Activated naive CD8-positive, alpha-beta T cell (primary cell): Measurements from ENCODE around the gene LRP1B.

Experiments used
- H3K27ac Mint-ChIP-seq: one replicate; pipeline ENCODE4 v1.8.0; 2021; ENCODE audit warnings: mixed read lengths
- H3K27me3 Mint-ChIP-seq: one replicate; pipeline ENCODE4 v1.8.0; 2021; ENCODE audit warnings: mixed read lengths
- H3K36me3 Mint-ChIP-seq: one replicate; pipeline ENCODE4 v1.8.0; 2021; ENCODE audit warnings: mixed read lengths
- H3K4me1 Mint-ChIP-seq: one replicate; pipeline ENCODE4 v1.8.0; 2021; ENCODE audit warnings: low read depth, mixed read lengths
- H3K4me3 Mint-ChIP-seq: one replicate; pipeline ENCODE4 v1.8.0; 2021; ENCODE audit warnings: mild to moderate bottlenecking, mixed read lengths
- H3K9me3 Mint-ChIP-seq: one replicate; pipeline ENCODE4 v1.8.0; 2021; ENCODE audit warnings: low read depth, mixed read lengths

Gene LRP1B

DNA sequence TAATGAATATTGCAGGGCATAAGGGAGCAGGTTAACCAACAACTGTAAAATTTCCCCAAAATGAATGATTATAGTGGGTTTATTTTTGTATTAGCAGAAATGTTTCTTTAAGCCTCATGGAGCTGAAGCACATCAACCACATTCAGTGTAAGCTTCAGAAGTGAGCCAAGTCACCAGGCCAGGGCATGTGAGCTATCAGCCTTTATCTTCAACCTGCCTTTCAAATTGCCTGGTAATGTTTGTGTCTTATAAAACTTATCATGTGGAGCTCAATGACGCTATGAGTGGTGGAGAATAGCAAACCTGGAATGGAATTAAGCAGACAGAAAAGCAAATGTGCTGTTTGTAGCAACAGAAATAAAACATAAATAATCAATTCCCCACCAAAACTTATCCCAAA is 1068.4 kb downstream of the LRP1B start:
- H3K4me3 Mint-ChIP-seq, result no peak overlapping the region
- no peak overlapping the region for H3K27ac Mint-ChIP-seq
- peaks cover 12% of the 10 kb centered on the region for H3K9me3 Mint-ChIP-seq
- H3K36me3 Mint-ChIP-seq, result no peaks in the 10 kb centered on the region
- no peaks in the 10 kb centered on the region for H3K4me1 Mint-ChIP-seq
- H3K27me3 Mint-ChIP-seq, result no peaks in the 10 kb centered on the region

DNA sequence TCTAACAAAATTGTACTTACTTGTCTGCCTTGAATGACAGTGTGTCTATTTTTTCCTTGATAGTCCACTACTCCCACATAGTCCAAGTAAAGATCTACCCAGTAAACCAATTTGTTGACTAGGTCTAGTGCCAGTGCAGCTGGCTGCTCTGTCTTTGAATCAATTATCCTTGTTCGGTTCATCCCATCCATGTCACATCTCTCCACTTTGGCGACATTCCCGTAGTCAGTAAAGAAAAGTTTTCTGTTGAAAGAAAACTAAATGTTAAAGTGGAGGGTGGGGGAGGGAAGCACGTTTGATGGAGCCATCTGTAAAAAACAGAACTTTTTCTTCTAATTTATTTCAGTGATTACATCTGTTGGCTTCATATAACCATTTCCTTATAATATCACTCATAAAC is 1068.8 kb downstream of the LRP1B start:
- no peak overlapping the region for H3K4me3 Mint-ChIP-seq
- no peaks in the 10 kb centered on the region for H3K4me1 Mint-ChIP-seq
- H3K9me3 Mint-ChIP-seq, result peaks cover 12% of the 10 kb centered on the region
- no peak overlapping the region for H3K27ac Mint-ChIP-seq
- H3K27me3 Mint-ChIP-seq, result no peaks in the 10 kb centered on the region
- H3K36me3 Mint-ChIP-seq, result no peaks in the 10 kb centered on the region

DNA sequence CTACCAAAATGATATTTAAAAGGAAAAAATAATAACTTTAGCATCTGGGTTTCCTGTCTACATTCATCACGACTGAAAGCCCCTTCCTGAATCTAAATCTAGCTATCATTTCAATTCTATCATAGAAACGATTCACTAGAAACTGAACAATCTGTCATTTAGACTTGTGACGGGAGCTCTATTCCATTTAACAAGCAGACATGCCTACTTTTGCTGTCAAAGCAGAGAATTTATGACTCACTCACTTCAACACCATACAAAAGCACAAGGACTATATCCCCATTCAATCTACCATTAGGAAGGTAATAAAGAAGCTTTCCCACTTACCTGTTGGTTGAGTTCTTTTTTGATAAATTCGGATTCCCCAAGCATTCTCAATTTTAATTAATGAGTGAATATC is 1072.3 kb downstream of the LRP1B start:
- H3K36me3 Mint-ChIP-seq, result no peaks in the 10 kb centered on the region
- no peak overlapping the region for H3K4me3 Mint-ChIP-seq
- no peaks in the 10 kb centered on the region for H3K4me1 Mint-ChIP-seq
- H3K9me3 Mint-ChIP-seq, result peaks cover 11% of the 10 kb centered on the region
- no peak overlapping the region for H3K27ac Mint-ChIP-seq
- H3K27me3 Mint-ChIP-seq, result no peaks in the 10 kb centered on the region

DNA sequence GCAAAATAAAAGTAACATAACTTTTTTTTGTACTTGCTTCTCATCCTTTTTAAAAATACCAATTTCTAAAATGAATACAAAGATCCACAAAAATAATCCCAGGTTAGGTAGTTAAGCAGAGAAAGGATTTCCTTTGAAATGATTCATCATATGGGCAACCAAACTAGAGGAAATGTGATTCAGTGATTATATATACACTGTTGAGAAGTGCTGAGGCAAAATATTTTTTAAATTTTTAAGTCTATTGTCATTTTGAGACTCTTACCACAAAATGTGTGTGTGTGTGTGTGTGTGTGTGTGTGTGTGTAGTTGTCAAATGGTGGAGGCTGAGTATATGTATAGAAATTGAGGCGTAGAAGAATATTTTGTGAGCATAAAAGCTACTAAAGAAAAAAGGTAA is 1075.3 kb downstream of the LRP1B start:
- peaks cover 7% of the 10 kb centered on the region for H3K9me3 Mint-ChIP-seq
- H3K27ac Mint-ChIP-seq, result no peak overlapping the region
- no peaks in the 10 kb centered on the region for H3K4me1 Mint-ChIP-seq
- H3K36me3 Mint-ChIP-seq, result no peaks in the 10 kb centered on the region
- H3K4me3 Mint-ChIP-seq, result no peak overlapping the region
- no peaks in the 10 kb centered on the region for H3K27me3 Mint-ChIP-seq

DNA sequence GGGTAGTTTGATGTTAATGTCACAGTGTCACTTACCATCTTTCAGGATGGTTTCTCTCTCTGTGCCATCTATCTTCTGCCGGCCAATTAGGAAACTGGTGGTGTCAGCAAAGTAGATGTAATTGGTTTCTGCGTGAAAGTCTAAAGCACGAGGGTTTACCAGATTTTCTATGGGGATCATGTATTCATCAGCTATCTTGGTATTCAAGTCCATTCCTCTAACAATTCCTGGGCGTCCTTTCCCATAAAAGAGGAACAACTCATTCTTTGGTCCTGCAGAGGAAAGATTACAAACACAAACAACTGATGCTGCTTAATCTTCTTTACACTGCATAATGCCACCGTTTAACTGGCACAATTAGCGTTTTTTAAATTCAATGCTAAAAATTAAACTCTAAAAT is 1081.9 kb downstream of the LRP1B start:
- H3K4me1 Mint-ChIP-seq, result no peaks in the 10 kb centered on the region
- no peaks in the 10 kb centered on the region for H3K27me3 Mint-ChIP-seq
- no peak overlapping the region for H3K4me3 Mint-ChIP-seq
- no peak overlapping the region for H3K27ac Mint-ChIP-seq
- peaks cover 16% of the 10 kb centered on the region for H3K9me3 Mint-ChIP-seq
- no peaks in the 10 kb centered on the region for H3K36me3 Mint-ChIP-seq

DNA sequence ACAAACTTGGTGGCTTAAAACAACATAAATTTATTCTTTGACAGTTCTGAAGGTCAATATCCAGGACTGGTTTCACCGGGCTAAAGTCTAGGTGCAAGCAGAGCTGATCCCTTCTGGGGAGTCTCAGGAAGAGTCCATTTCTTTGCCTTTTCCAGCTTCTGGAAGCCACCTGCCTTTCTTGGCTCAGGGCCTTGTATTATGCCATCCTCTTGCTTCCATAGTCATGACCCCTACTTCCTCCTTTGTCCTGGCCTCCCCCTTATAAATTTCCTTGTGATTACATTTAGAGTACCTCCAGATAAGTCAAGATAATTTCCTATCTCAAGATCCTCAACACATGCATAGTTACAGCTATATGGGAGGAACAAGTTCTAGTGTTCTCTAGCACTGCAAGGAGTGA is 1089.5 kb downstream of the LRP1B start:
- no peak overlapping the region for H3K27ac Mint-ChIP-seq
- H3K4me1 Mint-ChIP-seq, result no peaks in the 10 kb centered on the region
- H3K9me3 Mint-ChIP-seq, result peaks cover 14% of the 10 kb centered on the region
- no peak overlapping the region for H3K4me3 Mint-ChIP-seq
- H3K27me3 Mint-ChIP-seq, result no peaks in the 10 kb centered on the region
- H3K36me3 Mint-ChIP-seq, result no peaks in the 10 kb centered on the region

DNA sequence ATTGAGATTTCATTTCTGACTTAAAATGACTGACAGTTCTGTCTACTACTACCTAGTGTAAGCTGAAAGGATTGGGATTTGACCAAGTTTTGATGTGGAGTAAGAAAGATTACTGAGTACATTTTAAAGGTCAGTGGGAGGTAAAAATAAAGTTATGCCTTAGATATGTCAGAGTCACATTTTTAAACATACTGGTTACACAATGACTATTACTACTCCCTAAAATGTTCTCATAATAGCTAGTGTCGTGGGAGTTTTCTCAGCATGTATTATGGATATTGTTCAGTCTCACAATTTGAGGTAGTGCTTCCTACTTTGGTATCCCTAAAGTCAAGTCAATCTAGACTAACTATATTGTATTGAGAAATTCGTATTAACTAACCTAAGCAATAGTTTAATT is 1092.5 kb downstream of the LRP1B start:
- H3K27ac Mint-ChIP-seq, result no peak overlapping the region
- H3K9me3 Mint-ChIP-seq, result peaks cover 14% of the 10 kb centered on the region
- no peaks in the 10 kb centered on the region for H3K36me3 Mint-ChIP-seq
- H3K4me3 Mint-ChIP-seq, result no peak overlapping the region
- no peaks in the 10 kb centered on the region for H3K27me3 Mint-ChIP-seq
- H3K4me1 Mint-ChIP-seq, result no peaks in the 10 kb centered on the region

DNA sequence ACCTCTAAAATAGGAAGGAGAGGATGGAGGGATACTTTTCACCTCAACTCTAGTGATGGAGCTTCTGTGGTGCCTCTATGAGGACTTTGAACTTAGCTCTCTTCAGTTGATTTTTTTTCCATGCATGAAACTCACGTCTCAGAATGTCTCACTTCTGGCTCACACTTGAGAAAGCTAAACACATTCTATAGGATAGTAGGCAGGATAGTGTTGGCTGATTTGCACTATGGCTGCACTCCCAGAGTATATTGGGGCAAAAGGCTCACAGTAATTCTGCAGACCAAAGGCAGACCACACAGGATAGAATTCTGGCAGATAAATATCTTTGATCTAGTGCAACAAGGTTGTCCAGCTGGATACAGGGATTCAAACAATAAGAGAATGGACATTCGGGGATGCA is 1093.5 kb downstream of the LRP1B start:
- Mint-ChIP-seq H3K4me1 (no peaks in the 10 kb centered on the region), H3K27me3 (no peaks in the 10 kb centered on the region), H3K27ac (no peak overlapping the region), H3K4me3 (no peak overlapping the region), H3K9me3 (peaks cover 14% of the 10 kb centered on the region), H3K36me3 (no peaks in the 10 kb centered on the region)

DNA sequence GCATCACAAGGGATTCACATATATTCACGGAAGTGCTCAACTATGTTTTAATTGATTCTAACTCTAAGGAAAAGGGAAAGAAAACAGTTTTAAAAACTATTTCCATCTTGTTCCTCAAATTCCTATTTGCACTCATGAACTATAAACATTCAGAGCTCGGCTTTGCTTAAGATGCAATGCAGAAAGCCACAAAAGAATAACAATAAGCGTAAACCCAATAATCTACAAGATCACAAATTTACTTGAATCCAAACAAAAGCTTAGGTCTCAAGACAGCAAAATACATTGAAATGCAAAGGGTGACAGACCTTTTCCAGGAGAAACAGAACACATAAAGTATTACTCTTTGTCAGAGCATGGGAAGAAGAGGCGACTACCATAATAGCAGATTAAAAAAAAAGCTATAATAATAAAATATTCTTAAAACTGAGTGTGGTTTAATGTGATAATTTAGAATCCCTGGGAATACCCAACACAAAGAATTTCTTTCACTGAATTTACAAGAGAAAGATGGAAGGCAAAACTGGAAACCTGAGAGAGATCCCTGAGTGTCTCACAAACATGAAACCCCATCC is 1094.9 kb downstream of the LRP1B start:
- no peak overlapping the region for H3K4me3 Mint-ChIP-seq
- no peaks in the 10 kb centered on the region for H3K27me3 Mint-ChIP-seq
- H3K4me1 Mint-ChIP-seq, result no peaks in the 10 kb centered on the region
- no peak overlapping the region for H3K27ac Mint-ChIP-seq
- no peaks in the 10 kb centered on the region for H3K36me3 Mint-ChIP-seq
- peaks cover 12% of the 10 kb centered on the region for H3K9me3 Mint-ChIP-seq

DNA sequence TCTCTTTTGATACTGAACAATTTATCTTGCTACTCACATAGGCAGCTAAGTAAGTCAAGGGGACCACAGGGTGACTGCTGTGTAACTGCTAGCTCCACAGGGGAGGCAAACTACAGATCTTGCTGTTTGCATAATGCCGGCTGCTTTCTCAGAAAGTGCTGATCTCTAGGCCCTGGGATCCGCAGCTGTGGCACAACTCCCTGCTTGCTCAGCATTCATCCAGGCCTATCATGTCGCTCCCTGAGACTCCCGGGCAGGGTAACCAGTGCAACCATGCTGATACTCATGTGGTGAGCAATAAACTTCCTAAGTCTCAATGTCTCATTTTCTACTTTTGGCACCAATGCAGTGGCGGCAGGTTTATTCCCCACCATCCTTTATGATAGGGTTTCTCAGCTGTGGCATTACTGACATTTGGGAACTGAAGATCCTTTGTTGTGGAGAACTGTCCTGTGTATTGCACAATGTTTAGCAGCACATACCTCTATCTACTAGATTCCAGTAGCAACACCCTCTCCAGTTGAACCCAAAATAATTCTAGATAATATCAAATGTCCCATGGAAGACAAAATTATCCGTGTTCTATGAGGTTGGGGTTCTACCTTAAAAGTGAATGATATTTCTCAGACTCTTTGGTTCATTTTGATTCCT is 1101.3 kb downstream of the LRP1B start:
- no peaks in the 10 kb centered on the region for H3K36me3 Mint-ChIP-seq
- H3K27me3 Mint-ChIP-seq, result no peaks in the 10 kb centered on the region
- no peak overlapping the region for H3K4me3 Mint-ChIP-seq
- H3K9me3 Mint-ChIP-seq, result peaks cover 5% of the 10 kb centered on the region
- no peak overlapping the region for H3K27ac Mint-ChIP-seq
- no peaks in the 10 kb centered on the region for H3K4me1 Mint-ChIP-seq

DNA sequence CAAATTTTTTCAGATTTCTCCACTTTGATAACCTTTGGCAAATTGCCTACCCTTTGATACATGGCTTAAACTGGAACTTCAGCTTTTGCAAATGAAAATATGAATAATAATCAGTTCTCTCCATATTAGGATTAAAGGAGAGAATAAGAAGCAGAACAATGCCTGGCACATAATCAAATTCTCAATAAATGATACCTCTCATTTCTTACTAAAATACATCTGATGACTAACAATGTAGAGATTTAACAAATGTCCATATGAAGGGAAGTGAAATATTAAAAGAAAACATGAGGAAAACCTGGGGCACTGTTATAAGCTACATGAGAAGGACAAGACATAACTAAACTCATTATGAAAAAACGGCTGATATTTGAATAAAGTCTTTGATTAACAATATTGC is 1103.6 kb downstream of the LRP1B start:
- Mint-ChIP-seq H3K27me3 (no peaks in the 10 kb centered on the region), H3K36me3 (no peaks in the 10 kb centered on the region), H3K4me1 (no peaks in the 10 kb centered on the region), H3K4me3 (no peak overlapping the region), H3K9me3 (peaks cover 8% of the 10 kb centered on the region), H3K27ac (no peak overlapping the region)

DNA sequence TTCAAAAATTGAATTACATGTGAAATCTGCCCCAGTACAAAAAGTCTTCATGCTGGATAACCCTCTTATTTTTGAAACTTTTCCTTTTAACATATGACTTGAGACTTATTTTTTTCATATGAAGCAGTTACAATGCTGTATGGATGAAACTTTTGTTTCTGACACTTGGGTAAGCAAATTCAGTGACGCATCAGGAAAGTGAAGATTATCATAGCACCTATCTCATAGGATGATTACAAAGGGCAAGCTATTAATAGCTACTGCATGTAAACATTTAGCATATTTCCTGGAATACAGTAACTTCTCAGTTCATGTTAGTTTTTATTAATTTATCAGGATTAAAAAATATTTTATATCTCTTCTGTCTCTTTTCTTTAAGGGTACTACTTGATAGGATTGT is 1109.2 kb downstream of the LRP1B start:
- H3K4me3 Mint-ChIP-seq, result no peak overlapping the region
- no peaks in the 10 kb centered on the region for H3K36me3 Mint-ChIP-seq
- H3K4me1 Mint-ChIP-seq, result no peaks in the 10 kb centered on the region
- H3K27me3 Mint-ChIP-seq, result no peaks in the 10 kb centered on the region
- H3K27ac Mint-ChIP-seq, result no peak overlapping the region
- peaks cover 20% of the 10 kb centered on the region for H3K9me3 Mint-ChIP-seq

DNA sequence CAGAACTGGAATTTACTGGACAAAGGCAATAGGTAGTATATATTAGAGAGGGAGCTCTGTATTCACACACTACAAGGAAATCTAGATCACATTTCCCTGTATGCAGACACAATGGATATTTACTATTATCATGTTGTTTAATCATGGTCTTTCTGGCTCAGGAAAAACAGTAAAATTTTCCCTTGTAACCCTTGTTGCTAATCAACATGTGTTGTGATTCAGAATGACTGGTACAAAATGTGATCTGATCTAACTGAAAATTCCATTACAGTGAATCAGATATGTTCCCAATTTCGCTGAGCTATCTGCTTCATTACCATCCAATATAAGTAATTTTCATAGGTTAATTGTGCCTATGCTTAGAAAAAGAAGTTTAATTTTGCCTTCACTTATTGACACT is 1109.7 kb downstream of the LRP1B start:
- no peaks in the 10 kb centered on the region for H3K36me3 Mint-ChIP-seq
- H3K4me3 Mint-ChIP-seq, result no peak overlapping the region
- no peak overlapping the region for H3K27ac Mint-ChIP-seq
- H3K9me3 Mint-ChIP-seq, result peaks cover 23% of the 10 kb centered on the region
- H3K4me1 Mint-ChIP-seq, result no peaks in the 10 kb centered on the region
- no peaks in the 10 kb centered on the region for H3K27me3 Mint-ChIP-seq

DNA sequence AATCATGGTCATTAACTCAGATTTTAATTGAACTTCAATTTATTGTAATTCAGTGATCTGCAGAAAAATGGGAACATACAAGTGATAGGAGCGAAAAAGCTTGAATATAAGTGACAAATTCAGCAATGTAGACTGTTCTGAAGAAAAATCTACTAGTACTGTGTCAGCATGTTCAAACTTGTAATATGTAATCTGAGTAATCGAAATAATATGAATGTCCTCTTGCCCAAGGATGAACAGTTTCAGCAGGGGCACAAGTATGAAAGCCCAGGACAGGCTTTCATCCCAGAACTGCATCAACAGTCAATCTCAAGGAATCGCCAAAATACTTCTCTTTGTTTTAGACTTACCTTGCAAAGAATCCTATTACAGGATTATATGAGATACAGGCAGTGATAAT is 1110.5 kb downstream of the LRP1B start:
- H3K9me3 Mint-ChIP-seq, result peaks cover 25% of the 10 kb centered on the region
- no peak overlapping the region for H3K4me3 Mint-ChIP-seq
- no peak overlapping the region for H3K27ac Mint-ChIP-seq
- no peaks in the 10 kb centered on the region for H3K36me3 Mint-ChIP-seq
- H3K4me1 Mint-ChIP-seq, result no peaks in the 10 kb centered on the region
- H3K27me3 Mint-ChIP-seq, result no peaks in the 10 kb centered on the region

DNA sequence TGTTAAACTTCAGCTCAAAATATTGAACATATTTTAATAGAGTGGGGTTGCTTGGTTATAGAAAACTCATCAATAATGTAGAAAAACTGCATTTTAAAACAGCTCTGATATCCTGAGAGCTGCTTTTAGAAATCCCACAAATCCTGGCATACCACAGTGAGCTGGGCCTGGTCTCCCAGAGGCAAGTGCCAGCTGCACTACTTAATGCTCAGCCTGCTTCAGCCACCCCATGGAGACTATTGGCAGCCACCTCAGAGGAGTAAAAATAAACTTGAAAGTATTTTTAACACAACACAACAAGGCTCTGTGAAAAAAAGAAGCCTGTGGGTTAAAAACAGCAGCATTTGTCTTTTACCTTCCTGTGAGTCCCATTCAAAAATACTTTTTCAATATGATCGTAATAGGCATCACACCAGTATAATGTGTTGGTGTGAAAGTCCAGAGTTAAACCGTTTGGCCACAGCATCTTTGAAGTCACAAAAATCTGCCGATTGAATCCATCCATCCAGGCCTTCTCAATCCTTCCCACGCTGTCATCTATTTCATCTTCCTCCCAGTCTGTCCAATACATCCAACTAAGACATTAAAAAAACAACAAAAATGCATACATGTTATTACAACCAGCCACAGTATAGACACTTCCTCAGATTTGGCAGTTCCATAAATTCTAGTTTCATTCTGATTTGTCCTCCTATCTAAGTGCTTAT is 1115.3 kb downstream of the LRP1B start:
- peaks cover 17% of the 10 kb centered on the region for H3K9me3 Mint-ChIP-seq
- H3K36me3 Mint-ChIP-seq, result no peaks in the 10 kb centered on the region
- H3K4me1 Mint-ChIP-seq, result no peaks in the 10 kb centered on the region
- H3K27me3 Mint-ChIP-seq, result no peaks in the 10 kb centered on the region
- no peak overlapping the region for H3K27ac Mint-ChIP-seq
- H3K4me3 Mint-ChIP-seq, result no peak overlapping the region
